GM21526 (cell line): ENCODE measurements around the gene GREM1.

Experiments
- ATAC-seq: cut with Tn5 transposase; IDR thresholded peaks from one replicate; pipeline ENCODE4 v1.9.1; 2021; ENCODE audit warnings: moderate library complexity; ENCODE audit not compliant: unreplicated experiment, low FRiP score

GREM1 gene

GRCh38 chr15:32775103-32775502 is 57.3 kb downstream of the GREM1 start:
- no peak for ATAC-seq

- no peak for ATAC-seq
Measured at GRCh38 chr15:32778391-32779176, 60.8 kb downstream of the GREM1 start.

- ATAC-seq: no peak
Measured at GRCh38 chr15:32781781-32782180, 64.0 kb downstream of the GREM1 start.

- no peak for ATAC-seq
Measured at GRCh38 chr15:32784581-32784980, 66.8 kb downstream of the GREM1 start.

DNA sequence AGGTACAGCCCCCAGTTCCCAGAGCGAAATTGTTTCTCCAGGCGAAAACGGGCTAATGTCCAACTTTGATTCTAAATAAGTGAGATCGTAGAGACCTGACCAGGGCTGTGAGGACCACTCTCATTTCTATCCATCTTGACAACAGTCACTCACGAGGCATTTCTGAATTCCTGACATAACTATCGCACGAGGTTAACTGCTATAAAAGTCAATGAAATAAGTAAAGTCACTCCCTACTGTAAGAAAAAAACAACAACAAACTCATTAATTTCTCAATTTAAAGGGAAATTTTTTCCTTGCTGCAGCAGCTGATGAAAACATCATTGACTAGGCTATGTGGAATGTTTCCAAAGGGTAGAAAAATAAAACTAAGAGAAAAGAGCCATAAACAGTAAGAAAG is 69.1 kb downstream of the GREM1 start:
- ATAC-seq: no peak

- no peak for ATAC-seq
Measured at GRCh38 chr15:32787949-32788348, 70.1 kb downstream of the GREM1 start.

DNA sequence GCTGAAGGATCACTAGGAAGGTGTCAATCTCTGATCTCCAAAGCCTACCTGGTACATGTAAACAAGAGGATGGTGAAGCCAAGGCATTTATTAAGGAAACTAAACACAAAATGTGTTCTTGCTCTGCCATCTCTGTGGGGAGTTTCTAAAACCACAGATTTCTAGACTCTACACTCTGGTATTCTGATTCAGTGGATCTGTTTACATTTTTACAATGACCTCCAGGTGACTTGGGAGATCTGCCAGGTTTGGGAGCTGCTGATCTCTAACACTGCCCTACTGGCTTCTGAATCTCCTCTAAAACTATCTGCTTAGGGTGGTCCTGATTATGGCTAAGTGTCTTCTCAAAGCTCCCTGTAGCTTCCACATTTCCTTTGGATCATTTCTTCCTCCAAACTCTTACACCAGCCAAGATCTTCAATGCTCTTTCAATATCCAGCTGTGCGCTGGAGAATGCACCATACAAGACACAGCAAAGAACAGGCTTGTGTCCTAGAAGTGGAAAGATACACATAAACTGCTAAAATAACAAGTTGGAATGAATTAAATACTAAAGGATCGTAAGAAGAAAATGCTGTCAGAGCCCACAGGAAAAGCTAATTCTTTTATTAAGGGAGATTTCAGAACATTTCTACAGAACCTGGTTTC is 72.7 kb downstream of the GREM1 start:
- ATAC-seq: no peak

DNA sequence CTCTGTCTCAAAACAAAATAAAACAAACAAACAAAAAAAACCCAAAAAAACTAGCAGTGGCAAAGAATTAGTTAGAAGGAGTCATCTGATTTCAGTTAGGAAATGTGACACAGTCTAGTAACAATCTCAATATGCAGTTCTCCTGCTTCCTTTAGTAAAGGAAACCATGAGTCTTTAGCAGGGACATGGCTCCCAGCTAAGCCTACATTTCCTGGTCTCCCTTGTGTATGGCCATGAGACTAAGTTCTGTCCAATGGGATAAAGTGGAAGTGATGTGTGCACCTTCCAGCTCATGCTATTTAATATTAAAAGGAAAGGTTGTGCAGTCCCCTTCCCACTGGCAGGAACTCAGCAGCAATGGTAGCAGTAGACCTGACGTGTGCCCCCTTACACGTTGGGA is 74.6 kb downstream of the GREM1 start:
- ATAC-seq: no peak
